HG03097 (cell line): Measurements from ENCODE around the gene ASAH2.
"Not testable (repeated sequence)": the region's sequence is repeated elsewhere in the genome, so short reads cannot be mapped to it uniquely, and the experiment has no call there.

Experiments
- ATAC-seq: cut with Tn5 transposase; IDR thresholded peaks from one replicate; pipeline ENCODE4 v1.9.1; 2021; ENCODE audit not compliant: unreplicated experiment, low FRiP score

The ASAH2 gene

DNA sequence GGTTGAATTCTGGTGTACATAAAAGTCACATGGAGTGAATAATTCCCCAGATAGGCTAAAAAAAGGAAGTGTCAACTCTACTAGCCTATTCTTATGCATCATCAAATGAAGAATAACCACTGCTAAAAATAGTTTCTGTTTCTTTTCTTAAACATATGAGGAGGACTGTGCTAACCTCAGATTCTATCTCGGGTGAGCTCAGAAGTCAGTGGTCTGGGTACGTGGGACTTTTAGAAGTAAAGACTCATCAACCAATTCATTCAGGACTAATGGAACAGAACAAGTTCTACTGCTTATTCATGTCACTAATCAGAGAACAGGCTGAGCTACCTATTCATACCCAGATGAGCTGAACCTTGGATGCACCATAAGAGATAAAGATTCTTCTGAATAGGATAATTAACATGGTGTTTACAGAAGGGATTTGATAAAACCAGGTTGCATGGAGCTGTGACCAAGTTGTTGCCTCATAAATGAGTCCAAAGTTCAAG lies 9.5 kb upstream of the ASAH2 start:
- peak; percentile 96 for ATAC-seq

DNA sequence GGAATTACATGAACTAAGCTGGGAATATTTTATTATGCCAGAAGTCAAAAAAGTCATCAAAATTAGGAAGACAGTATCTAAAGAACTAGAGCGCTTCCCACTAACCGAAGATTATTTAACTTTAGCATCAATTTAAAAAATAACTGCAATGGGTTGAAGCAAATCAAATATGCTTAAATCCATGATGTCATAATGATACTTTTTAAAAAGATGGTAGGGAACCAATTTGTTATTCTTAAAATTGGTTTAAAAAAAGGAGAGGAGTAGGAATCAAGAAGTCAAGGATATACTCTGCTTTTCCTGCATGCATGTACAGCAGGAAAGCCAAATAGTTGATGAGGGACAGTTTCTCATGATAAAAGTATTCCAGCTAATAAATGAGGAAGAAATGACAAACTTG lies 3.2 kb upstream of the ASAH2 start:
- no peak for ATAC-seq

DNA sequence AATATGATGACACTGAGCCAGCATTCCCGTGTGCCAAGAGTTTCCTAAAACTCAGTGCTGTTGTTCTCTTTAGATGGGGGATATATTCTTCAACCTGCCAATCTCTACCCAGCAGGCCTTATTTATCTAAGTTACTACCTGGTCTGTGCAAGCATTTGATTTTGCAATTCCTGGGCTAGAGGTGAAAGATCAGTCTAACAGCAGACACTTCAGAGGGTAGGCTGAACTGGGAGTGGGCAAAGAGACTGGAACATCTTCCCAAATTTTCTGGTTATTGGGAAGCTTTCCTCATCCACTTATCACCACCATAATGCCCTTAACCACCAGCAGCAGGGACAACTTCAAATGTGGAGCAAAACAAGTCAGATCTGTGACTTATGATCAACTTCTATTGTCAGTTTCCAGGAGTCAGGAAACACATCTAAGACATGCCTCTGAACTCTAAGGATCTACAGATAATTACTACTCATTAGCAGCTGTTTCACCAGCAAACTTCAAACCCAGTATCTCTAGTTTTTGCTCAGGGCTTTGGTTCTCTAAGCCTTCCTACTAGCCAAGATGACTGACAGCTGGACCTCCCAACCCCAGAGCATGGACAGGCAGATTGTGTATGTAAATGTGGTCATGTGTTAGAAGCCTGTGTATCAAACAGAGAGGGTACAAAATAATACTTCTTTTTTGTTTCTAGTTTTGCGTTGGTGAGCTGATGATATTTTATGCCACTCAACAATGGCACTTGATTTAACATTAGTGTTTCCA lies 1.0 kb downstream of the ASAH2 start:
- no peak for ATAC-seq

DNA sequence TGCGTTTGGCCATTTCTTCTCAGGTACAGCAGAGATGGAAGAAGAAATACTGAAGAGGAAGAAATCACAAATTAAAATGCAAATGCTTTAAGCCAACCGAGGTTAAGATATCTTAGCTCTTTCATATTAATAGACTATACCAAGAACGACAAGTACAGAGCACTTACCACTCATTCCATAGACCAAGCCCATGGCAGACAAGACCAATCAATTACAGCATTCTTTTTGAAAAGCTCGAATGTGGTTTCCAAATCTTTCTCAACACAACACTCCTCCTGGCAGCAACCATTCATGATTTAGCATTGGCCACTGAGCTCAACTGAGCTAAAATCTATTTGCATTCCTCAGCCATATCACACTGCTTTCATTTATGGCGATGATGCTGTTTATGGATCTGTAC lies 2.7 kb downstream of the ASAH2 start:
- no peak for ATAC-seq

DNA sequence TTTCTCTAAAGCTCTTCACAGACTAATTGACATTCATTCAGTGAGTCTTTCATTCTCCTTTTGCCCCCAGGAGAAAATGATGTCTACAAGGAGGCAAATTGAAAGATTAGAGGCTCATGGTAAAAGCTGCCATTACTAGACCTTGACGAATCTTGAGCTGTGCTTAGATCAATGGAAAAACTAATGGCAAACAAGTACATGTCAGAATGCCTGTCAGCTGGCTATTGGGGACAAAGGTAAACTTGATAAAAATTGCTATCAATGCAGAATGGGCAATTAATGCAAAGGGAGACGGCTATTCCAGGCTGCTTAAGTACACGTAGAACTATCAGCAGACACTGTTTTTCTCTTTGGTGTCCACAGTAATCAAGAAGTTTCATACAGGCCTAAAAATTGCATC lies 3.3 kb downstream of the ASAH2 start:
- ATAC-seq, result no peak

DNA sequence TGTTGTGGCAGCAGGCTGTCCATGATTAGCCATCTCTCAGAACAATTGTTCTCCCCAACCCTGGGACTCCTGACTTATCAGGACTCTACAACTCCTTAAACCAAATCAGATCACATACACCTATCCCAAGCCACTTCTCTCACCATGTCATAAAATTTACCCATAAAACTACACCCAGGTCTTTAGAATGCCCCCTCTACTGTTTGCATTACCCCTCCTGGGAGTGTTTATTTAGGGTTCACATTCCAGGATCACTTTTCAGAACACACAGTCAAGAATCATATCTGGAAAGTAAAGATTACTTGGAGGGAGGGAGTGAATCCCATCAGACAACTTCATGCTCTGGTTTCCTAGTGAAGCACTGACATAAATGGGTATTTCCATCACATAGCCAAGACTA lies 7.1 kb downstream of the ASAH2 start:
- no peak for ATAC-seq

DNA sequence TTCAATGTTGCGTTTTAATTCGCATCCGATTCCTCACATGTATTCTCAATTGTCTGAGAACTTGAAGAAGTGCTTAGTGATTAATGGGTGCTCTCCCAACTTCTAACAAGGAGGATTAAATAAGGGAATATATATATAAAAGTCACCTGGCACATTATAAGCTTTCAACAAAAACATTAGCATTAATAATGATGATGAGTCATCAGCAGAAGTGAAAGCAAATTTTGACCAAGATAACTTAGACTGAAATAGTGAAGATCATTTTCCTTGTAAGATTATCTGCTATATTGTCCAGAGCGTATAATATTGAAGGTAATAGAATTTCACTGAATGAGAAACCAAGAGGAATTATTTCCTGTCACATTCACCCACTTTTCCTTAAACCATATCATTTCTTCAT lies 8.5 kb downstream of the ASAH2 start:
- no peak for ATAC-seq

DNA sequence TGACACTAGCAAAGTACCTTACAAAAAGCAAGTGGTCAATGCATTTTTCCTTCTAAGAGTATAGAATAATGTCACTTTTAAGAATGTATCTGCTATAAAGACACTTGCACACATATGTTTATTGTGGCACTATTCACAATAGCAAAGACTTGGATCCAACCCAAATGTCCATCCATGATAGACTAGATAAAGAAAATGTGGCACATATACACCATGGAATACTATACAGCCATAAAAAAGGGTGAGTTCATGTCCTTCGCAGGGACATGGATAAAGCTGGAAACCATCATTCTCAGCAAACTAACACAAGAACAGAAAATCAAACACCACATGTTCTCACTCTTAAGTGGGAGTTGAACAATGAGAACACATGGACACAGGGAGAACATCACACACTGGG lies 9.8 kb downstream of the ASAH2 start:
- not testable (repeated sequence) for ATAC-seq

DNA sequence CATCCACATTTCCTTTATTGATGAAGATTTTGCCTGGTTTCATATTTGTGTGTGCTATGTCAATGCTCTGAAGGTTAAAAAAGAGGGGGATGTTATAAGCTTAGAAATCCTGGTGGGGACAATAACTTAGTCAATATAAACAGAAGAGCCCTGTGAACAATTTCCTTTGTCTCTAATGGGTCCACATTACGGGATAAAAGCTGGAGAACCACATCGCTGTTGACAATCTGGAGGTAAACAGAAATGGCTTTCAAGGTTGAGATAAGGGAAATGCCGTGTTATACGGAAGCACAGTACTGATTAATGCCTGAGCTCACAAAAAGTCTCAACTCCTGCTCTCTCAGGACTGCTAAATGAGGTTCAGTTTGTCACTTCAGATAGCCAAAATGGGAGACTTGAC lies 16.8 kb downstream of the ASAH2 start:
- no peak for ATAC-seq

DNA sequence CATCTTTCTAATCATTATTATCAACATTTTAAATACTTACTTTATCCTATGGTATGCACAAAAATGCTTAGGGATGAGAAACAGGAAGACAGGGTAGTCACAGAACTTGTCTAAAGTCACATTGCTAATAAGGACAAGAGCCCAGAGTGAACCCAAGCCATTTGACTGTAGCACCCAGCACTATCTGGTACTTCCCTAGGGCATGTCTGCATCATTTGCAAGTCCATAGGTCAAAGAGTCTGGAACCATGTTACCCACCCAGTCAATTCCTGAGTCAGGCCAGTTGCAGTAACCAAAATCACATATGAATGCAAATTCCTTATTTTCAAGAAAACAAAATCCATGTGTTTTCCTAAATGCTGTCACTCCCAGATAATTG lies 19.1 kb downstream of the ASAH2 start:
- no peak for ATAC-seq

DNA sequence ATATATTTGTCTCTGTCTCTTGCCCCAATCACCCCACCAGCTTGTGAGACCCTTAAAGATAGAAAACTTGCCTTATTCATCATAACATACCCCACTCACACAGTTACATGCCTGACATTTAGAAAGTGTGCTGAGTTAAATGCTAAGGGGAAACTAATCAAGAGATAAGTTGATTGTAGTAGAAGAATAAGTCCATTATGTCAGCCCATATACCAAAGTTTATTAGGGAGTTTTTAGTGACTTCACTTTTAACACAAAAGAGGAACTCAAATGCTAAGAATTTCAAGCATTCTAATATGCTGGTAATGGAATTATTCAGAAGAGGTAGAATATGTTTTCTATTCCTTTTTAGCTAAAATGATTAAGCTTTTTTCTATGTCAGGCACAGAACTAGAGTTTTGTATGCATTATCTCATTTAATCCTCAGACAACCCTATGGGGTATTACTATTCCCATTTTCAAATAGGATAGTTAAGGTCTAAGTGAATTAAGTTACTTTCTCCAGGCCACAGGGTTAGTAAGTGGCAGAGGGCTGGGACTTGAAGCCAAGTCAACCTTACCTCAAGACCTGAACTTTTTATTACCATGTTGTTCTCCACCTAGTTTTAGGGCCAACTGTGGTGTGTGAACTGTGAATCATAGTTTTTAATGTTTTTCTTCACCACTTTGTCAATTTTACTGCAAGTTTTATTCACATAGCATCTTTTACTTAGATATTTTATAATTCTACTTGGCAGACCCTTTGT lies 19.6 kb downstream of the ASAH2 start:
- no peak for ATAC-seq

DNA sequence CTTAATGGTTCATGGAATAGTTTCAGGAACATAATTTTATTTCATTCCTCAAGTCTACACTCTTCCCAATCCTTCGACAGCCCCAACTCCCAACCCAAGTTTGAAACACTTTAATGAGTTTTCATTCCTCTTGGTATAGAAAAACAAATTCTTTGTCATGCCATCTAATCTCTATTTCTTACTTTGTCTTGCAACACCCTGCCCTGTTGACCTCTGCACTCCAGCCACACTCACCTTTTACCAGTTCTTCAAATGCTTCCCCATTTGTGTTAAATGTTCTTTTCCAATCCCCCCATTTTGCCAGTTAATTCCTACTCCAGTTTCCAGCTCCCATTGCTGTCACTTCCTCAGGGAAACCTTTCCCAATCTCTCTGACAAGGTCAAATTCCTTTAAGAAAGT lies 21.9 kb downstream of the ASAH2 start:
- no peak for ATAC-seq

DNA sequence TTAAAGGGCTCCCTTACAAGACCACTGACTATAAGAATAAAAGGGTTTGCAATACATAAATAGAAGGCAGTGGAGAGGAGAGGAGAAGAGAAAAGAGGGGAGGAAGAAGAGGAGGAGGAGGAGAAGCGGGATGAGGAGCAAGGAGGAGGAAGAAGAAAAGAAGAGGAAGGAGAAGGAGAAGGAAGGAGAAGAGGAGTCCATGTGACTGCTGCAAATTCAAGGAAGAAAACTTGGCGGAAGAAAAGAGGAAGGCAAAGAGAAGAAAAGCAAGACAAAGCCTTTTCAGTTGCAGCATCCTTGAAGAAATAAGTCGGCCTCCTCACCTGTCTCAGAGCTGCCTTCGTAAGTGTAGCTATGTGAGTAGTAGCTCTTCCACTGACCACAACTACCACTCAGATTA lies 22.6 kb downstream of the ASAH2 start:
- no peak for ATAC-seq

DNA sequence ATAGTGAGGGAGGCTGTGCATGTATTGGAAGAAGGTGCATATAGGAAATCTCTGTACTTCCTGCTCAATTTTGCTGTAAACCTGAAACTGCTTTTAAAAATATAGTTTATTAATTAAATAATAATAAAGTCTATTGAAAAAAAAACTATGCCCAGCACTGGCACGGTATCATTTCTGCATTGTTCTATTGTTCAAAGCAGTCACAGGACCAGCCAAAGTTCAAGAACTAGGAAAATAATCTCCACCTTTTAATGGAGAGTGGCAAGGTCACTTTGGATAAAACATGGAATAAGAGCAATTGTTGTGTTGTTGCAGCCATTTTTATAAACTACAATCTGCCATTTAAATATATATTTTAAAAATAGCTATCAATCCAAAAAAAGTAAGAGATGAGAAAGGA lies 24.7 kb downstream of the ASAH2 start:
- no peak for ATAC-seq

DNA sequence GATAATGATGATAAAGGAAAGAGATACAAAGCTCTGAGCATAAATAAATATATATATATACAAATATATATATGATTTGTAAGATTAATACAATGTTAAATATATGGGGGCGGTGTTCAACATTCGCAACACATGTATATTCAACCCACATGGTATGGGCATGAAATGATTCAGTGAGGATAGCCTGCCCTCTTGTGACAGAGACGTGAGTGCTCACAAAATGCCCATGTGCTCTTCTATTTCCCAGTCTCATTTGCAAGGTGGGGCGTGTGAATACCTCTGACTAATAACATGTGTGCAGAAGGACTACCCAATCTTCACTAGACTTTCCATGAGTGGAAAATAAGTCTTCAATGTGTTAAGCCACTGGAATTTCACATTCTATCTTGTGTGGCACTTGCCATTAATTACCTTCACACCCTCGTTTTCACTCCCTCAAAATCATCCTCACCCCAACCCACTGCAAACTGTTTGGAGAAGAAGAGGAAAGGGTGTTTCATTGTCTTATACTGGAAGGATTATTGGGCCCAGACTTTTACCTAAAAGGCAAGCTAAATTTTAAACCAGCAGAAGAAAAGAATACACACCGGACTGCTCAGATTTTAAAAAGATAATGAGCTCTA lies 26.9 kb downstream of the ASAH2 start:
- peak; percentile 61 for ATAC-seq

DNA sequence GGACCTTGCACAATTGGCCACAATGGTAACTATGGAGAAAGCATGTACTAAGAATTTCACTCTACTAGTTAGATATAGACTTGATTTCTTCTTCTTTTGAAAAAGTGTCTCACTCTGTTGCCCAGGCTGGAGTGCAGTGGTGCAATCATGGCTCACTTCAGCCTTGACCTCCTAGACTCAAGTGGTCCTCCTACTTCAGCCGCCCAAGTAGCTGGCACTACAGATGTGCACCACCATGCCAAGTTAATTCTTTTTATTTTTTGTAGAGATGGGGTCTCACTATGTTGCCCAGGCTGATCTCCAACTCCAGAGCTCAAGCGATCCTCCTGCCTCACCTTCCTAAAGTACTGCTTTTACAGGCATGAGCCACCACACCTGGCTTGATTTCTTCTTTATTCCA lies 29.1 kb downstream of the ASAH2 start:
- no peak for ATAC-seq

DNA sequence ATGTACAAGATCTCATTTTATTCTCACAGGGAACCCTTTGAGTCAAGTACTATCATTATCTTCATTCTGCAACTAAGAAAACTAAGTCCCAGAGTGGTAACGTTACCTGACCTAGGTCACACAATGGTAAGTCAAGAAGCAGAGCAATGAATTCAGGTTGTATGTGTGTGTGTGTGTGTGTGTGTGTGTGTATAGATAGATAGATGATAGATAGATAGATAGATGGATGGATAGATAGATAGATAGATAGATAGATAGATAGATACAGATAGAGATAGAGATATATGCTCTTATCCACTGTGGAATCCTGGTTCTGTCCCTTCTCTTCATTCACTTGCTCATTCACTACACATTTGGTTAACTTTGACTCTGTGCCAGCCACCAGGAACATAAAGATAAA lies 29.8 kb downstream of the ASAH2 start:
- no peak for ATAC-seq

DNA sequence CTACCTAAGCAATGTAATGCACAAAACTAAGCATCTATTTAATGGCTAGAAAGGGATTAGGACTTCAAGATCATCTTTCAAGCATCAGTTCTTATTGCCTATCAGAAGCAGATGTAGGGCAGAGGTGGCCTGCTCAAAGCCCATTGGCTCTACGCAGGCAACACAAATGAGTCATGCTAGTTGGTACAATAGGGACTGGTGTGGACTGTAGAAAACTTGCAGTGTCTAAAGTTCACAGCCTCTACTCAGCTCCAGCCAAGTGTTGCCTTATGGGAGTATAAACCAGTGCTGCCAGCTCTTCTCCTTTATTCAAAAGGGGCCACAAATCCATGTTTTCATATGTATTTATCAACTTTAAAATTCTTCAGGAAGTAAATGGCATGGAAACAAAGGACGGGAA lies 31.7 kb downstream of the ASAH2 start:
- no peak for ATAC-seq

DNA sequence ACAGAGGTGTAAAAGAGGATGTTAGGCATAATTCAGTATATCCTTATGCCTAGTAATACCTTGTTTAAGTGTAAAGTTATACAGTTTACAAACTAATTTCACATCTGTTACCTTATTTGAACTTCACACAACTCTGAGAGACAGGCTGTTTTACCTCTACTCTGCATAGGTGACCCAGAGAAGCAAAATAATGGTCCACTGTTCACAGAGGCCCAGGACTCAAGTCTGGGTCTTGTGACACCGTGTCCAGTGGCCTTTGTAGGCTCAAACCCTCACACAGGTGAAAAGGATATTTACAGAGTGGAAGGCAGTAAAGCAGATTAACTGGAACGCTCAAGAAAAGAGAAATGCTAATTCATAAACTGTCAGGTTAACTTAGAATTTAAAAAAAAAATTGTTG lies 32.1 kb downstream of the ASAH2 start:
- ATAC-seq, result no peak

DNA sequence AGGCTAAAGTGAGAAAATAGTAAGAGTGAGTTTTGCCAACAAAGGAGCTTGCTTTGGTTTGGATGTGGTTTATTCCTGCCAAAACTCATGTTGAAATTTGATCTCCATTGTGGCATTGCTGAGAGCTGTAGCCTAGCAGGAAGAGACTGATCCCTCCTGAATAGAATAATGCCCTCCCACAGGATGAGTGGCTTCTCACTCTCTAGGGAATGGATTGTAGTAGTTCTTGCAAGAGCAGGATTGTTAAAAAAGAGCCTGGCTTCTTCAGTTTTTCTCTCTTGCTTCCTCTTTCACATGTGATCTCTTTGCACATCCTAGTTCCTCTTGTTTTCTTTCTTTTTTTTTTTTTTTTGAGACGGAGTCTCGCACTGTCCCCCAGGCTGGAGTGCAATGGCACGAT lies 34.4 kb downstream of the ASAH2 start:
- no peak for ATAC-seq

DNA sequence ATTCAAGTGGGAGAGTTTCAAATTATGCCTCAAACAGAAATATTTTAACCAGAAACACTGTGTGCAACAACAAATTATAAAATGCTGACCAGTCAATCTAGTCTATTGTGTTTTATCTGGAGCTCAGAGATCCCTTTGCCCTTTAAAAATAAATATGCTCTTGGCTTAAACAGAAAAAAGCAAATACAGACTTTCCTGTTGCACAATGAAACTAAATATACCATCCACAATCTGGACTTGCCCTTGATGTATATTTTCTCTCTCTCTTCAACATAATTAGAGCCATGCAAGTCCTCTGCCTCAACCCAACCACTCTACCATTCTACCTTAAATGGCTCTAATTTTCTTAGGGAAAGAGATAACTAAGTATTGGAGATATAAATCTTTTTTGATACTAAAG lies 34.9 kb downstream of the ASAH2 start:
- ATAC-seq, result no peak

DNA sequence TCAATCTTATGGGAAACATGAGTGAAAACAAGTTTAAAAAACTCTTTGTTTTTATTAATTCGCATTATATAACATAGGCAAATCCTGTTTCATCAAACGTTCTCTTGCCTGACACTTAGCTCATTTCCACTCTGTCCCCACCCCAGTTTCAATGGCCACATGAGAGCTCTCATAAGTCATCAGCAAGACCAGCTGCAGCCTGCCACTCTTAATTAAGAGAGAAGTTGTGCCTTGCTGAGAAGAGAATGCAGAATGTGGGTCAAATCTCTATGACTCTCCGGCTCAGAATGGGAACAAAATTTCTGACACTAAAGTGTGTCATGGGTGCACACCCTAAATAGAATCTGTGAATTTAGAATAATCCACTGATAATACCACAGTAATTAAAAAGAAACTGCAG lies 39.6 kb downstream of the ASAH2 start:
- no peak for ATAC-seq
